GM21381 (cell line): ENCODE measurements around the gene SCGB1C1.
A peak's percentile ranks its signal among the peaks of the same experiment; 100 is the strongest.

Experiments used
- ATAC-seq: cut with Tn5 transposase; IDR thresholded peaks from one replicate; pipeline ENCODE4 v1.9.1; 2021; ENCODE audit warnings: mild to moderate bottlenecking, moderate library complexity; ENCODE audit not compliant: unreplicated experiment

SCGB1C1 gene

DNA sequence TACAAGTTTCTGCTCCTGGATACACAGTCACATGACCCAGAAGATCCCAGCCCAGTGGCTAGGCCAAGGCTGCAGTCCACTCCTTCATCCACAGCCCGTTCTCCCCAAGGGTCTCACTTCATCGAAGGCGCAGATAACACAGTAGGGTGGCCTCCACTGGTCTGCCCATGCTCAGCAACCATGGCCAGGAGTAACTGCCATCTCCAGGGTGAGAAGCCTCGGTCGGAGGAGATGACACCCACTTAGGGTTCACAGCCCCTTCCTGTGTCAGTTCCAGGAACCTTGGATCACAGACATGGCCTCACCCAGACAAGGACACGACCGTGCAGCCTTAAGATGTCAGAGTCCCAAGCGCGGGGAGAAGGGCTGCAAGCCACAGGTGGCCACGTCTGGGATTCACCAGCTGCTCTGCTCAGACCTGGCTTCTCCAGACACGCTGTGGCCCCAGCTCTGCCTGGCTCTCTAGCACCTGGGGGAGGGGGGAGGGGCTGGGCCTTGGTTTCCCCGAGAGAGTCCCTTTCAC is 11.8 kb downstream of the SCGB1C1 start:
- ATAC-seq = no peak

DNA sequence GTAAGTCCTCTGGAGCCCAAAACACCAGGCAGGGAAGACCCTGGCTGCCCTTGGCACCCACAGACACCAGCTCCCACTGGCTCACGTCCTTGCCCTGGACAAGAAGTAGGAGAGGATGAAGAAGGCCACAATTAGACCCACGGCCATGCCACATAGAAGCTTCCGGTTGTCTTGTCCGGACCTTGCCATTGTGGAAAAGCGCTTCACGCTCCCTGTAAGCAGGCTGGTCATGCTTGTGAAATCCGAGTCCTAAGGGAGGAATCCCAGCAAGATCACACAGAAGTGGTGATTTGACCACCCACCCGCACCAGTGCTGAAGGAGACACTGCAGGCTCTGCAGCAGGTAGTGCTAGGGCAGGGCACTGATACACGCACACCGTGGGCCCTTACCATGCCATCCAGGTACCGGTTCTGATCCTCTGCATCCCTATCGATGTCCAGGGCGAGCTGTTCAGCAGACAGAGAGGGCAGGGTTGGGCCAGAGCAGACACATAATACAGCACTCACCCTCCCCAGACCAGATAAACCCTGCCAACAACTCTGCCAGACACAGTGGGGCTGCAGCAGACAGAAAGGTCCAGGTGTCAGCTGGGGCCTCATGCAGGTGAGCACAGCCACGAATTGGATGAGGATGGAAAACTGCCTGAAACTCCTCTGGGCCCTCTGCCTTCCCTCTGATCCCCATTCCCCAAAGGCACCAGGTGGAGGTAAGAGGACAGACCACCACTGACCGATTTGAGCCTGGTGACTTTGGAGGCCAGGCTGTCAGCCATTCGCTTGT is 12.5 kb downstream of the SCGB1C1 start:
- ATAC-seq = no peak

- ATAC-seq = no peak
These were observed 13.1 kb downstream of the SCGB1C1 start for GRCh38 chr11:206002-206384.

- no peak for ATAC-seq
These were observed 13.8 kb downstream of the SCGB1C1 start for GRCh38 chr11:206526-207207.

DNA sequence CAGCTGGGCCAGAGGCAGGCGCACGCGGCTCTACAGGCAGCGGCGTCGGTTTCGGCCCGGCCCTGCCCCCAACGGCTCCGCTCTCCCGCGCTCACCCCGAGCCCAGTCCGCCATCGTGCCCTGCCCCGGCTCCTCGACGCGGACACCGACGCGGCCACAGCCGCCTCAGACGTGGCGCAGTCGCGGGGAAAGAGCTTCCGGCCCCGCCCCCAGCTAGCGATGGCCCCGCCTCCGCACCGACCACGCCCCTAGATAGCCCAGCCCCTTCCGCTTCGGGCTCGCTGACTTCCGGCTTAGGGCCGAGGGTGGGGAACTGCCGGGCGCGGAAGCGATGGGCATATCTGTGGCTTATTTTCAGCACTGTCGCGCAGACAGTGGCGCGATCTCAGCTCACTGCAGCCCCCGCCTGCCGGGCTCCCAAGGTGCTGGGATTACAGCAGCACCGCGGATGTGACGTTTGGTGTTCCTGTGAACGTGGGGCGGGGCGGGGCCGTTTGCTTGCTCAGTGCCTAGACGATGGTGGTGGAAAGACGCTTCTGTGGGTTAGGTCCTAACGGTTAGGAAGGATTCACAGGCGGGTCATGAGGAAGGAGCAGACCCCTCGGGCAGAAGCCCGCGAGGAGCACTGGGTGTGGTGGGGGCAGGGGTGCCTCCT is 14.5 kb downstream of the SCGB1C1 start, which contains the start of the genes BET1L and RIC8A:
Gene BET1L, minus strand, starts transcription at position 192 of the 655 bp plus-strand sequence. Its CDS starts 78 bp downstream, at position 114.
Gene RIC8A, plus strand, starts transcription at position 501 of the 655 bp plus-strand sequence. CDS start 1,147 bp downstream, outside the sequence.
- ATAC-seq = peak; percentile 76

DNA sequence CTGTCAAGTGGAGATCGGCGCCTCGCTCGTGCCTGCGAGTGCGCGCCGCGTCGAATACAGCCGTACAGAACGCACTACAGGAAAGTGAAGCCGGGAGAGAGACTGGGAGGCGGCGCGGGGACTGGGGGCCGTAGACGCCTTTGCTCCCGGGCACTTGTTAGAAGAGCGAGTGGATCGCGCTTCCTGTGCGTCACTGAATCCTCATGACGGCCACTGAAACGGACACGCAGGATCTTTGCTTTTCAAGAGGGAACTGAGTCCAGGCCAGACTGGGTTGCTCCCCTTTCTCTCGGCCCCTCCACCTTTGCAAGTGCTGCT is 14.9 kb downstream of the SCGB1C1 start:
- ATAC-seq = no peak

- peak; percentile 35 for ATAC-seq
These were observed 15.5 kb downstream of the SCGB1C1 start for GRCh38 chr11:208181-208916.

- ATAC-seq = no peak
These were observed 16.0 kb downstream of the SCGB1C1 start for GRCh38 chr11:208917-209260.

DNA sequence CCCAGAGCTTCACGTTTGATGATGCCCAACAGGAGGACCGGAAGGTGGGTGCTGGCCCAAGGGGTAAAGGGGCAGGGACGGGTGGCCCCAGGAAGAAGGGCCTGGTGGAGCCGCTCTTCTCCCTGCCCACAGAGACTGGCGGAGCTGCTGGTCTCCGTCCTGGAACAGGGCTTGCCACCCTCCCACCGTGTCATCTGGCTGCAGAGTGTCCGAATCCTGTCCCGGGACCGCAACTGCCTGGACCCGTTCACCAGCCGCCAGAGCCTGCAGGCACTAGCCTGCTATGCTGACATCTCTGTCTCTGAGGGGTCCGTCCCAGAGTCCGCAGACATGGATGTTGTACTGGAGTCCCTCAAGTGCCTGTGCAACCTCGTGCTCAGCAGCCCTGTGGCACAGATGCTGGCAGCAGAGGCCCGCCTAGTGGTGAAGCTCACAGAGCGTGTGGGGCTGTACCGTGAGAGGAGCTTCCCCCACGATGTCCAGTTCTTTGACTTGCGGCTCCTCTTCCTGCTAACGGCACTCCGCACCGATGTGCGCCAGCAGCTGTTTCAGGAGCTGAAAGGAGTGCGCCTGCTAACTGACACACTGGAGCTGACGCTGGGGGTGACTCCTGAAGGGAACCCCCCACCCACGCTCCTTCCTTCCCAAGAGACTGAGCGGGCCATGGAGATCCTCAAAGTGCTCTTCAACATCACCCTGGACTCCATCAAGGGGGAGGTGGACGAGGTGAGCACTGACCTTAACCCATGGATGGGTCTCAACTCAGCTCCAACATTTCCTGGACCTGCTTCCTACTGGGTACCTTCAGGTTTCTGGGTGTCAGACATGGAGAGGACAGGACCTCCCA is 16.6 kb downstream of the SCGB1C1 start:
- ATAC-seq = no peak

- no peak for ATAC-seq
These were observed 17.4 kb downstream of the SCGB1C1 start for GRCh38 chr11:210122-210802.

DNA sequence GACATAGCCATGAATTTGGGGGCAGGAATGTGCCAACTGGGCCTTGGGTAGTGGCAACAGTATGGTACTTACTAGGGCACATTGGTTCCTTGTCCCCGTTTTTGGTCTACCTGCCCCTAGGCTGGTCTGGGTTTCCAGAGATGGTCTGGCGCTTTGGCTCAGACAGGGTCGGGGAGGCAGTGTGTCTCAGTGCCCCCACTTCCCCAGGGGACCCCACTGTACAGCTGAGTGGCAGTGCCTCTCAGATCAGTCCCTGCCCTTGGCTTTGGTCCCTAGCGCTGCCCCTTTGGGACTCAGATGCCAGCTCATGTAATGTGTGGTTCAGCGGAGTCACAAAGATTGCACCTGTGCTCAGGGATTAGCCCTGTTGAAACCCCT is 17.9 kb downstream of the SCGB1C1 start:
- no peak for ATAC-seq

DNA sequence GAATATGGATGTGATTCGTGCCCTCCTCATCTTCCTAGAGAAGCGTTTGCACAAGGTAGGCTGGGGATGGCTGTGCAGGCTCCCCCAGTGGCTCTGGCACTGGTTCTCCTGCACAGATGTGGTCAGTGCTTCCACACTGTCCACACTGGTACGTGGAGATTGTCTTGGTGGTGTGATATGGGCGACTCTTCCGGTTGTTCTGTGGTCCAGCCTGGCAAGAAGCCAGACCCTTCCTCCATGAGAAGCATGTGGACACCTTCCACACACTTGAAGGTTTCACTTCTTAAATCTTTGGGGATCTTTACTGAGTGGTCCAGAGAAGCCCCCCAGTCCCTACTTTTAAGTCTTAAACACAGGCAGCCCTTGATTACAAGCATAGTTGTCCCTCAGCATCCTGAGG is 18.4 kb downstream of the SCGB1C1 start:
- no peak for ATAC-seq

DNA sequence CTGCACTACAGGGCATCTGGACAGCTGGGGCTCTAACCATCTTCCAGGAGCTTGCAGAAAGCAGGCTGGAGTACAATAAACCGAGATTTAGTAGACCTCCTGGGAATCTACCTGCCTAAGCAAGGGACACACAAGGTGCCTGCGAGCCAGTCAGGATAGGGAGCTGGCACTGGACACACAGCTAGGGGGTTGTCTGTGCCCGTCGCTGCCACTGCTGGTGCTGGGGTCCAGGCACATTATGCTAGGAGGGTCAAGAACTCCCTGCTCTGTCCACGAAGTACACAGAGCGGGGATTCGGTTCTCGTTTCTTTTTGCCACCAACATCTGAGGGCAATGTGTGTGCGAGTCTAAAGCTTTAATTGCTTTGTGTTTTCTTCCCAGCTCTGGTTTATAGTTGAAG is 18.9 kb downstream of the SCGB1C1 start:
- ATAC-seq = no peak

GRCh38 chr11:212150-213100 is 19.5 kb downstream of the SCGB1C1 start:
- no peak for ATAC-seq

GRCh38 chr11:213111-213510 is 20.2 kb downstream of the SCGB1C1 start:
- ATAC-seq = no peak

DNA sequence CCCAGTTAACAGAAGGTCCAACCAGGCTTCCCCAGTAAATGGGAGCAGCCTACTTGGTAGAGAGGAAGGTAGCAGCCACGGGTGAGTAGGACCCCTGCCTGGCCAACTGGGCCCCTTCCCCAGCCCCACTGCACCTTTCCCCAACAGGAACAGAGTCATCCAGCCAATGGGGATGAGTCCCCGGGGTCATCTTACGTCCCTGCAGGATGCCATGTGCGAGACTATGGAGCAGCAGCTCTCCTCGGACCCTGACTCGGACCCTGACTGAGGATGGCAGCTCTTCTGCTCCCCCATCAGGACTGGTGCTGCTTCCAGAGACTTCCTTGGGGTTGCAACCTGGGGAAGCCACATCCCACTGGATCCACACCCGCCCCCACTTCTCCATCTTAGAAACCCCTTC is 21.2 kb downstream of the SCGB1C1 start:
- no peak for ATAC-seq

DNA sequence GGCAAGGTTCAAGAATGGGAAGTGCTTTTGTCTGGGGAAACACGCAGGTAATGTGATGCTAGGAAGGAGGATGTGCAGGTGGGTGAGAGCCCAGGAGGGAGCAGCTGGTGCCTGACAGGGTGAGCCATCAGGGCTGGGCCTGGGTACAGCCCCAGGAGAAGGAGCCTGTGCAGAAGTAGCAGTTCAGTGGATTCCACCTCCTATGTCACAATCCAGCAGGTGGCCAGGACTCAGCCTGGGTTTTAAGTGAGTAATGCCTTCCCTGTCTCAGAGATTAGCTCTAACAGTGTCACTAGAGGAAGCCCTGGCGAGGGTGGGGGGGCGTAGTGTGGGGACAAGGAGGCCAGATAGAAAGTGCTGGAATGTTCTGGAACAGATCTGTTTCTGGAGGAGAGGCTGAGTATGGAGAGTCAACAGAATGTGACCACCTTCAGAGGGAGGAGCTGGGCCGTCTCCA is 22.7 kb downstream of the SCGB1C1 start:
- ATAC-seq = no peak
